Panc1 (cell line): ENCODE results near the gene GPR153. TPM values are rescaled to one million over a fixed set of nuclear protein-coding genes. Genes with fewer than 3 reads are reported as not detected.

ENCODE experiments used
- ATAC-seq: fragments of 200-7000 bp; cut with Tn5 transposase; 2 replicates; pipeline ENCODE4 v1.9.1; 2020; ENCODE audit warnings: mild to moderate bottlenecking, moderate library complexity
- BruUV-seq: library from RNA; stranded (reverse); fragments of 400-500 nt; replicated peaks from 2 replicates; lab custom pipeline; 2021; lab: Mats Ljungman, UMichigan
- CTCF ChIA-PET: fragments of 300-600 bp; sonication (Branson Sonifier 250); formaldehyde crosslinking; loops from one replicate; lab custom pipeline; 2022; ENCODE audit warnings: antibody characterized with exemption; lab: Charles Lee
- POLR2A ChIA-PET: fragments of 300-600 bp; sonication (Branson Sonifier 250); formaldehyde crosslinking; loops from one replicate; lab custom pipeline; 2022; ENCODE audit warnings: antibody characterized with exemption; lab: Charles Lee
- DNase-seq: peaks from one replicate; pipeline ENCODE4 v3.0.0-alpha.2; 2010; ENCODE audit warnings: low read depth, low spot score
- H3K27ac ChIP-seq: 2 replicates; pipeline ENCODE4 v1.5.1; 2011; ENCODE audit warnings: mild to moderate bottlenecking, low read length, inconsistent platforms
- H3K27me3 ChIP-seq: fragments of 200-500 bp; sonication (Bioruptor generic); 2 replicates; pipeline ENCODE4 v1.6.0; 2014; ENCODE audit warnings: low read length, inconsistent platforms; ENCODE audit not compliant: control insufficient read depth, insufficient read depth
- H3K36me3 ChIP-seq: fragments of 200-500 bp; sonication (Bioruptor generic); 2 replicates; pipeline ENCODE4 v1.5.1; 2014; ENCODE audit warnings: inconsistent platforms, mild to moderate bottlenecking, low read length, moderate library complexity; ENCODE audit not compliant: control insufficient read depth, insufficient read depth
- H3K4me1 ChIP-seq: 2 replicates; pipeline ENCODE4 v1.5.1; 2011; ENCODE audit warnings: inconsistent platforms, mild to moderate bottlenecking, low read length, moderate library complexity; ENCODE audit not compliant: control insufficient read depth, insufficient read depth
- H3K4me3 ChIP-seq, 2 experiments: 2 replicates each; pipeline ENCODE4 v1.5.1; 2011 to 2012; ENCODE audit warnings: low read depth in 2 of 2, low read length in 2 of 2, mild to moderate bottlenecking in 2 of 2, inconsistent platforms in 1 of 2, moderate library complexity in 1 of 2
- H3K9me3 ChIP-seq: fragments of 200-500 bp; sonication (Bioruptor generic); 2 replicates; pipeline ENCODE4 v1.5.1; 2014; ENCODE audit warnings: low read depth, mild to moderate bottlenecking, inconsistent platforms, low read length, moderate library complexity; ENCODE audit not compliant: control insufficient read depth, insufficient read depth
- POLR2AphosphoS5 ChIP-seq: IDR thresholded peaks from 2 replicates; pipeline ENCODE4 v1.6.1; 2012; ENCODE audit warnings: mild to moderate bottlenecking, low read depth, low read length, moderate library complexity
- SIN3A ChIP-seq: IDR thresholded peaks from 2 replicates; pipeline ENCODE4 v1.6.1; 2012; ENCODE audit warnings: low read depth, mild to moderate bottlenecking, low read length, moderate library complexity, borderline replicate concordance; ENCODE audit not compliant: insufficient read depth
- TCF7L2 ChIP-seq: IDR thresholded peaks from 2 replicates; pipeline ENCODE4 v1.6.1; 2011; ENCODE audit warnings: mild to moderate bottlenecking, low read depth, low read length, inconsistent platforms
- in situ Hi-C: cut with HindIII; loops from 2 replicates; pipeline ENCODE4 v1.10.0; 2016; ENCODE audit warnings: low sequenced_read_pairs, low pct_unique_long_range_greater_than_20kb
- intact Hi-C: fragments of 100-400 bp; cut with micrococcal nuclease; formaldehyde crosslinking; loops from one replicate; pipeline ENCODE4 v1.10.0; 2022; ENCODE audit not compliant: unreplicated experiment
- total RNA-seq: library from RNA; stranded (reverse); gene quantifications from one replicate; pipeline ENCODE4 v1.2.1, GENCODE V29; 2021; ENCODE audit not compliant: unreplicated experiment
- TF ChIP-seq, protein P1 (sequence below), 2 experiments: IDR thresholded peaks; 2 replicates each; pipeline ENCODE4 v1.6.1; 2011 to 2012; ENCODE audit warnings: low read depth in 2 of 2, control low read depth in 1 of 2, low read length in 1 of 2, mild to moderate bottlenecking in 1 of 2, moderate library complexity in 1 of 2; ENCODE audit not compliant: insufficient read depth in 1 of 2
- TF ChIP-seq, protein P2 (sequence below): fragments of 450-650 bp; IDR thresholded peaks from 2 replicates; pipeline ENCODE4 v1.5.1; 2017; ENCODE audit warnings: mild to moderate bottlenecking

The GPR153 gene
- total RNA-seq, 1 experiment from 2014 or later: 5.5 TPM

DNA sequence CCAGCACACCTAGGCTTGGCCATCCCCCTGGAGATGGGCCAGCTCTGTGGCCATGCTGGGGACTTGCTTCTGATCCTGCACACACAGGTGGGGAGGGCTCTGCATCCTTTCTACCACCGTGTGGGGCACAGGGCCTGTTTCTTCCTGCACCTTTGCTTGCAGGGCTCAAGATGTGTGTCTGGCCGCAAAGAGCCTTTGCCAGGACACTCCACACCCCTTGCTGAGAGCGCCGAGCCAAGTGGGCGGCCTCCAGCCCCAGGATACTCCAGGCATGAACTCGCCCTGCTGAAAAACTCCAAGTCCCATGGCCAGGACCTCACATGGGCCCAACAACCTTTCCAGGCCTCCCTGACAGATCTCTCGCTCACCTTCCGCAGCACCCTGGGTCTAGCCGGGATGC, 11.6 kb upstream of the GPR153 start:
- BruUV-seq: no TSS peak
- no peak for TF ChIP-seq POLR2AphosphoS5
- TF ChIP-seq, protein P1, sequence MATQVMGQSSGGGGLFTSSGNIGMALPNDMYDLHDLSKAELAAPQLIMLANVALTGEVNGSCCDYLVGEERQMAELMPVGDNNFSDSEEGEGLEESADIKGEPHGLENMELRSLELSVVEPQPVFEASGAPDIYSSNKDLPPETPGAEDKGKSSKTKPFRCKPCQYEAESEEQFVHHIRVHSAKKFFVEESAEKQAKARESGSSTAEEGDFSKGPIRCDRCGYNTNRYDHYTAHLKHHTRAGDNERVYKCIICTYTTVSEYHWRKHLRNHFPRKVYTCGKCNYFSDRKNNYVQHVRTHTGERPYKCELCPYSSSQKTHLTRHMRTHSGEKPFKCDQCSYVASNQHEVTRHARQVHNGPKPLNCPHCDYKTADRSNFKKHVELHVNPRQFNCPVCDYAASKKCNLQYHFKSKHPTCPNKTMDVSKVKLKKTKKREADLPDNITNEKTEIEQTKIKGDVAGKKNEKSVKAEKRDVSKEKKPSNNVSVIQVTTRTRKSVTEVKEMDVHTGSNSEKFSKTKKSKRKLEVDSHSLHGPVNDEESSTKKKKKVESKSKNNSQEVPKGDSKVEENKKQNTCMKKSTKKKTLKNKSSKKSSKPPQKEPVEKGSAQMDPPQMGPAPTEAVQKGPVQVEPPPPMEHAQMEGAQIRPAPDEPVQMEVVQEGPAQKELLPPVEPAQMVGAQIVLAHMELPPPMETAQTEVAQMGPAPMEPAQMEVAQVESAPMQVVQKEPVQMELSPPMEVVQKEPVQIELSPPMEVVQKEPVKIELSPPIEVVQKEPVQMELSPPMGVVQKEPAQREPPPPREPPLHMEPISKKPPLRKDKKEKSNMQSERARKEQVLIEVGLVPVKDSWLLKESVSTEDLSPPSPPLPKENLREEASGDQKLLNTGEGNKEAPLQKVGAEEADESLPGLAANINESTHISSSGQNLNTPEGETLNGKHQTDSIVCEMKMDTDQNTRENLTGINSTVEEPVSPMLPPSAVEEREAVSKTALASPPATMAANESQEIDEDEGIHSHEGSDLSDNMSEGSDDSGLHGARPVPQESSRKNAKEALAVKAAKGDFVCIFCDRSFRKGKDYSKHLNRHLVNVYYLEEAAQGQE (IDR thresholded peaks at IDR 0.05; ENCODE audit: insufficient read depth in 1 of 2, low read depth in 2 of 2, low read length in 1 of 2): no peak
- no peak for TF ChIP-seq TCF7L2
- no peak for TF ChIP-seq SIN3A
- TF ChIP-seq, protein P2, sequence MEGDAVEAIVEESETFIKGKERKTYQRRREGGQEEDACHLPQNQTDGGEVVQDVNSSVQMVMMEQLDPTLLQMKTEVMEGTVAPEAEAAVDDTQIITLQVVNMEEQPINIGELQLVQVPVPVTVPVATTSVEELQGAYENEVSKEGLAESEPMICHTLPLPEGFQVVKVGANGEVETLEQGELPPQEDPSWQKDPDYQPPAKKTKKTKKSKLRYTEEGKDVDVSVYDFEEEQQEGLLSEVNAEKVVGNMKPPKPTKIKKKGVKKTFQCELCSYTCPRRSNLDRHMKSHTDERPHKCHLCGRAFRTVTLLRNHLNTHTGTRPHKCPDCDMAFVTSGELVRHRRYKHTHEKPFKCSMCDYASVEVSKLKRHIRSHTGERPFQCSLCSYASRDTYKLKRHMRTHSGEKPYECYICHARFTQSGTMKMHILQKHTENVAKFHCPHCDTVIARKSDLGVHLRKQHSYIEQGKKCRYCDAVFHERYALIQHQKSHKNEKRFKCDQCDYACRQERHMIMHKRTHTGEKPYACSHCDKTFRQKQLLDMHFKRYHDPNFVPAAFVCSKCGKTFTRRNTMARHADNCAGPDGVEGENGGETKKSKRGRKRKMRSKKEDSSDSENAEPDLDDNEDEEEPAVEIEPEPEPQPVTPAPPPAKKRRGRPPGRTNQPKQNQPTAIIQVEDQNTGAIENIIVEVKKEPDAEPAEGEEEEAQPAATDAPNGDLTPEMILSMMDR: no peak
- CTCF ChIA-PET: no interaction called here
- Histone ChIP-seq H3K27me3 (no peaks in the 10 kb centered on the region), H3K4me1 (no peaks in the 10 kb centered on the region), H3K4me3 (no peak overlapping the region), H3K36me3 (no peaks in the 10 kb centered on the region), H3K9me3 (no peaks in the 10 kb centered on the region), H3K27ac (no peak overlapping the region)
- peak; percentile 7; the same call in 1 of the 2 replicates for ATAC-seq
- in situ Hi-C loops (no loop called here), intact Hi-C loops (no loop called here)
- DNase-seq: no peak
- POLR2A ChIA-PET: no interaction called here

DNA sequence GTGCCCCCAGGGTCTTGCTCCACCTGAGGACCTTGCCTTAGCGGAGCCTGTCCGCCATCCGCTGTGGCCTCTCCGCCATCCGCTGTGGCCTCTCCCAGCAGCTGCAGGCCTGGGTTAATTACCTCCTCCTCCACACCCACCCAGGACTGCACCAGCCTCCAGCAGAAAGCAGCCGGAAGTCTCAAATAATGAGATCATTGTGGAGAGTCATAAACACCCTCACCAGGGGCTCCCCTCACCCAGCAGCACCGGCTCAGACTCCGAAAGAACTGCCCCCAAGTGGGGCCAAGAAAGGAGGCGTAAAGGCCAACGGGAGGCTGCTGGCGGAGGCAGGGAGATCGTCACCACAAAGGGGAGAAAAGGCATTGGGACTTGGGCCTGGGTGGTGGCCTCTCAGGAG, 10.7 kb upstream of the GPR153 start:
- intact Hi-C loops: no loop called here
- no peaks in the 10 kb centered on the region for H3K4me1 ChIP-seq
- H3K36me3 ChIP-seq: no peaks in the 10 kb centered on the region
- no peak for DNase-seq
- H3K27ac ChIP-seq: no peak overlapping the region
- no peak overlapping the region for H3K4me3 ChIP-seq
- in situ Hi-C loops: no loop called here
- CTCF ChIA-PET: no interaction called here
- BruUV-seq: no TSS peak
- H3K27me3 ChIP-seq: no peaks in the 10 kb centered on the region
- POLR2A ChIA-PET: no interaction called here
- TF ChIP-seq, protein P2: no peak
- no peak for TF ChIP-seq SIN3A
- TF ChIP-seq TCF7L2: no peak
- TF ChIP-seq POLR2AphosphoS5: no peak
- ATAC-seq: no peak
- no peaks in the 10 kb centered on the region for H3K9me3 ChIP-seq
